Fibroblast of skin of right quadriceps (primary cell): ENCODE results near the gene CADM2.

Experiments used
- DNase-seq: peaks from one replicate; pipeline ENCODE4 v3.0.0-alpha.2; 2013

CADM2 gene

GRCh38 chr3:85208650-85209049 lies 249.9 kb downstream of the CADM2 start:
- DNase-seq: no peak

- no peak for DNase-seq
Observed at GRCh38 chr3:85210540-85210939, 251.8 kb downstream of the CADM2 start.

GRCh38 chr3:85228966-85229365 lies 270.2 kb downstream of the CADM2 start:
- DNase-seq: no peak

GRCh38 chr3:85244091-85244490 lies 285.3 kb downstream of the CADM2 start:
- no peak for DNase-seq

- no peak for DNase-seq
Observed at GRCh38 chr3:85244519-85244918, 285.7 kb downstream of the CADM2 start.

- DNase-seq: no peak
Observed at GRCh38 chr3:85251766-85252165, 293.0 kb downstream of the CADM2 start.

- DNase-seq: no peak
Observed at GRCh38 chr3:85252686-85253085, 293.9 kb downstream of the CADM2 start.

GRCh38 chr3:85254738-85255137 lies 295.9 kb downstream of the CADM2 start:
- DNase-seq: peak; percentile 72

GRCh38 chr3:85255949-85256348 lies 297.2 kb downstream of the CADM2 start:
- DNase-seq: peak; percentile 15

GRCh38 chr3:85258326-85258725 lies 299.5 kb downstream of the CADM2 start:
- DNase-seq: no peak

GRCh38 chr3:85258819-85259218 lies 300.0 kb downstream of the CADM2 start:
- no peak for DNase-seq

GRCh38 chr3:85259748-85260147 lies 301.0 kb downstream of the CADM2 start:
- no peak for DNase-seq

GRCh38 chr3:85264381-85264780 lies 305.6 kb downstream of the CADM2 start:
- no peak for DNase-seq

GRCh38 chr3:85270488-85270887 lies 311.7 kb downstream of the CADM2 start:
- no peak for DNase-seq

GRCh38 chr3:85271911-85272310 lies 313.1 kb downstream of the CADM2 start:
- no peak for DNase-seq

- DNase-seq: no peak
Observed at GRCh38 chr3:85288257-85288656, 329.5 kb downstream of the CADM2 start.

GRCh38 chr3:85297291-85297690 lies 338.5 kb downstream of the CADM2 start:
- no peak for DNase-seq

- DNase-seq: no peak
Observed at GRCh38 chr3:85298032-85298431, 339.2 kb downstream of the CADM2 start.

- no peak for DNase-seq
Observed at GRCh38 chr3:85303156-85303555, 344.4 kb downstream of the CADM2 start.

GRCh38 chr3:85304360-85304964 lies 345.7 kb downstream of the CADM2 start:
- DNase-seq: no peak

GRCh38 chr3:85312331-85312730 lies 353.5 kb downstream of the CADM2 start:
- DNase-seq: no peak

- DNase-seq: no peak
Observed at GRCh38 chr3:85313380-85313779, 354.6 kb downstream of the CADM2 start.

- DNase-seq: no peak
Observed at GRCh38 chr3:85316252-85316651, 357.5 kb downstream of the CADM2 start.

- DNase-seq: no peak
Observed at GRCh38 chr3:85321892-85322291, 363.1 kb downstream of the CADM2 start.

GRCh38 chr3:85330071-85330470 lies 371.3 kb downstream of the CADM2 start:
- no peak for DNase-seq

GRCh38 chr3:85337895-85338294 lies 379.1 kb downstream of the CADM2 start:
- DNase-seq: no peak
